GM10847 (cell line): Measurements from ENCODE around the gene ITIH6.

Experiments used
- POLR2A ChIP-seq: IDR thresholded peaks from 2 replicates; pipeline ENCODE4 v1.6.1; 2011; ENCODE audit not compliant: insufficient read length; ENCODE audit errors: extremely low read depth

ITIH6 gene

DNA sequence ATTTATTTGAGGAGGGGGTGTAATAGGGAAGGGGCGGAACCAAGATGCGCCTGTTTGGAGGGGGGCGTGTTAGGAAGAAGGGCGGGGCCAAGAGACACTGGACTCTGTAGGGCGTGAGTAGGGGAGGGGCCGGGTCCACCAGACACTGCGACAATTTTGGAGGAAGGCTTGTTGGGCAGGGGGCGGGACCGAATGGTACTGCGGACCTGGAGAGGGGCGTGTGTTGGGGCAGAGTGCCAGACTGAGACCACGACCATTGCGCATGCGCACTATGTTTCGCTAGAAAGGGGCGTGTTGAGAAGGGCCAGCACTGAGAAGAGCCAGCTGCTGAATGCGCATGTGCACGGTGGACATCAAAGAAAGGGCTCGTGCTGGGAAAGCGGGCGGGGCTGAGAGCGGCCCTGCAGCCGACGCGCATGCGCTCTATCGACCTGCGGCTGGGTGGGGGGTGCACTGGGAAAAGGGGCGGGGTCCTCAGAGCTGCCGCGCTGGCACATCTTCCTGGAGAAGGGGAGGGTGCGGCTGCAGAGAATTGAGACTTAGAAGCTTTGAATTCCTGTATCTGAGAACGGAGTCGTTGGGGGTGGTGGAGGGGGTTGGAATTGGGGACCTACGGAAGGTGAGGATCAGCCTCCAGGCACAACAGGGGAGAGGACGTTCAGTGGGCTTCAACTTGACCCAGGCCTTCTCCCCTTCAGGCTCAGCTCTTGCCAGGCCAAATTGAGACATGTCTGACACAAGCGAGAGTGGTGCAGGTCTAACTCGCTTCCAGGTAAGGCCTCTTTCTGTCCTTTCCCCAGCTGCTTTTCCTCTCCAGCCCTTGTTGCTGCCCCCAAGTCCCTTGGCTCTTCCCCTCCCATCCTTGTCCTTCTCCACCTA, 10.8 kb upstream of the ITIH6 start:
- no peak for TF ChIP-seq POLR2A

DNA sequence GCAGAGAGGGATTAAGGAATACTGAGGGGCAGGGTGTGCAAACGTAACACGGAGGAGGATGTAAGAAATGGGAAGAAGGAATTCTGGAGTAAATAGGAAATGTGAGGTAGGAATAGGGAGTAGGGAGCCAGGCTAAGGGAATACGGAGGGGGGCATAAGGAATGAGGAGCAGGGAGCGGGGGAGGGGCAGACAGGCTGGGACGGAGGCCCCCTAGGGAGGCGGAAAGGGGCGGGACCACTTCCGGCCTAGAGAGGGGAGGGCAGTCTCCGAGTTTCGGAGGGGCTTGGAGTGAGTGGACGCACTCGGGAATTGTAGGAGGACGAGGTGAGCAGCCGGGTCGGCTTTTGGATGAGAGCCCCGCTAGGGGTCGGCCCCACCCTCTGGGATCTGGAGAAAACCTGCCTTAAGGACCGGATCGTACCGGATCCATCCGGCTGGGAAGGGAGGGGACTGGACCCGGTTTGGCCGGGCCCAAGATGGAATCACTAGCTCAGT, 10.1 kb upstream of the ITIH6 start:
- no peak for TF ChIP-seq POLR2A

- no peak for TF ChIP-seq POLR2A
Measured at GRCh38 chrX:54807524-54808108, 9.6 kb upstream of the ITIH6 start, which contains the start of gene MAGED2. TSS of gene MAGED2 (plus strand) at chrX:54807745. CDS start at chrX:54809332, 1,587 bp downstream.

DNA sequence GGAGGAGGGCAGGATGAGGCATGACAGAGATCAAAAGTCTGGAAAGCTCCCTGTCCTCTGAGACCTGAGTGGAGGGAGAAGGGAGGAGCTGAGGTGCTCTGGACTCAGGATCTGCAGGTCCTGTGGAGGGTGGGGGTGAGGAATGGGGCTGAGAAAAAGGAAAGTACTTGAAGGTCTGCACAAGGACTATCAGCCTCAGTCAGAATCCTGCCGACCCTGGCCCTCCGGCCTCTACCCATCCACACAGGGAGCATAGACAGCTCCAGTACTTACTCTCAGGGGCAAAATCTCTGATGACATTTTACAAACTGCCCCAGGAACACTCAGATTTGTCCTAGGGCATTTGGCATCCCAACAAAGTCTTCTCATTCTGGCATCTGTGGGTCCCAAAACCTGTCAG, 991 bp upstream of the ITIH6 start:
- TF ChIP-seq POLR2A: no peak

DNA sequence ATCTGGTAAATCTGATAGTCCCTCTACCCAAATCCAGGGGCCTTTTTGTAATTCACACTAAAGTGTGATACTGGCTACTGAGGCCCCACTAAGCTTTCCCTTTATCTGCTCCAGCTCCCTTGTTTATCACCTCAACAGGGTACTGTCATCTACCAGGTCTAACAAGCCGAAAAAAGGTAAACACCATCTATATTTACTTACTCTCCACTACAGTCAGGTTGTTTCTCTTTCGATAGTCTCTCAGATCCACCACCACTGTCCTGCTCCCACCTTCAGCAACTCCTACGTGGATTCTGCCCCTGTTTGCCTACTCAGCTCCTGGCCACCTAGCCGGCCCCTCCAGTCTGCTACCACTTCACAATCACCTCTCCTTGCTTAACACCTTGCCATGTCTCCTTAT, 3.3 kb downstream of the ITIH6 start:
- TF ChIP-seq POLR2A: no peak

GRCh38 chrX:54794028-54794427, 4.0 kb downstream of the ITIH6 start:
- TF ChIP-seq POLR2A: no peak

- no peak for TF ChIP-seq POLR2A
Measured at GRCh38 chrX:54788446-54788845, 9.6 kb downstream of the ITIH6 start.

DNA sequence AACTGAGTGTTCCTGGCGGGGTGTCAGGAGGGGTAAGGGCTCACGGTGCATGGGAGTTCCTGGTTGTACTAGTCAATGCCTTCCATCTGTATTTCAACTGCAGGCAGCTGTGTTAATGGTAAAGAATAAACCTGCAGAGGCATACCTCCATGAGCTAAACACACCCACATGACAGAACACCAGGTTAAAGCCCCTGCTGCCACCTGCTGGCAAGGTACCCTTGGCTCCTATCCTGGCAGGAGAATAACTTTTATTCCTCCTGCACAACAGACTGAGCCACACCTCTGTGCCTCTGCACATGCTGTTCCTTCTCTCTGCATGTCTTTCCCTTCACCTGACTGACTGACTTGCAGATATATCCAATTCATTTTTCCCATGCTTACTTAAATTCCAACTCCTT, 11.1 kb downstream of the ITIH6 start:
- no peak for TF ChIP-seq POLR2A

GRCh38 chrX:54785901-54786300, 12.2 kb downstream of the ITIH6 start:
- no peak for TF ChIP-seq POLR2A

GRCh38 chrX:54776987-54777672, 20.9 kb downstream of the ITIH6 start:
- no peak for TF ChIP-seq POLR2A

DNA sequence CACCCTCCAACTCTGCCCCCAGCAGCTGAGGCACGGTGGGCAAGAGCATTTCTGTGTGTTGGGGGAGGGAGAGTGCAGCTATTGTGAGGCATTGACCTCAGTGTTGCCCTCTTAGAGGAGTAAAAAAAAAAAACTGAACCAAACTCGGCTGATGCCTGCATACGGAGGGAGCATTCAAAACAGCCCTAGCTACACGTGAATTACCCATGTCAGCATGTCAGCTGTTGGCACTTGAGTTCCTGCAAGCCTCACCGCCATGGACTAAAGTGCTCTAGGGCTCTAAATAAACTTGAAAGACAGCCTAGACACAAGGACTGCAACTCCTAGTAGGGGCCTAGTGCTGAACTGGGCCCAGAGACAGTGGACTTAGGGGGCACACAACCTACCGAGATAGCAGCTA, 22.0 kb downstream of the ITIH6 start:
- TF ChIP-seq POLR2A: no peak

GRCh38 chrX:54758114-54759055, 39.7 kb downstream of the ITIH6 start:
- TF ChIP-seq POLR2A: no peak

DNA sequence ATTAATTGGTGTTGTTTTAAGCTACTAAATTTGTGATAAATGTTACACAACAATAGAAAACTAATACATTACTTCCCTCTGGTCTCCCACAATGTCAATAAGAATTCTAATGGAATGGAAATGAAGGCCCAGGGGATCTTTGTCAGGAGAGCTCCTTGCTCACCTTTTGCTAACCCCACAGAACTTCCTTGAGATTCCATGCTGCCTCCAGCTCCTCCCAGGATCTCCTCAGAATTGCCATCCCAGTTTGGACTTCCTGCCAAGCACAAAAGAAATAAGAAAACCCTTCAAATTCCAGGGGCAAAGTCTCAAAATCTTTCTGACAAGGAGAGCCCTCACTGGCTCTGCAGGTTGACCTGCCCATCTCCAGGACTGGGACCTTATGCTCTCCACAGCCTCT, 43.2 kb downstream of the ITIH6 start:
- TF ChIP-seq POLR2A: no peak

- TF ChIP-seq POLR2A: no peak
Measured at GRCh38 chrX:54748626-54749025, 49.4 kb downstream of the ITIH6 start.
